Stimulated activated CD8-positive, alpha-beta memory T cell treated with anti-CD3 and anti-CD28 coated beads, Interleukin-12 subunit alpha, Interleukin-12 subunit beta, amount 100 ng/mL, for 4 hours (primary cell): ENCODE measurements around the gene RPH3AL.
"Not testable (repeated sequence)": the region's sequence is repeated elsewhere in the genome, so short reads cannot be mapped to it uniquely, and the experiment has no call there.

Experiments
- DNase-seq: peaks from one replicate; pipeline ENCODE4 v3.0.0-alpha.2; 2020; ENCODE audit warnings: low read depth

Gene RPH3AL

GRCh38 chr17:178292-179065, 174.1 kb downstream of the RPH3AL start:
- no peak for DNase-seq

- DNase-seq: no peak
Observed at GRCh38 chr17:177762-178161, 174.8 kb downstream of the RPH3AL start.

GRCh38 chr17:177155-177554, 175.5 kb downstream of the RPH3AL start:
- DNase-seq: no peak

GRCh38 chr17:173166-173911, 179.3 kb downstream of the RPH3AL start:
- DNase-seq: no peak

- no peak for DNase-seq
Observed at GRCh38 chr17:172401-172800, 180.2 kb downstream of the RPH3AL start.

GRCh38 chr17:171871-172270, 180.7 kb downstream of the RPH3AL start:
- no peak for DNase-seq

GRCh38 chr17:170130-170670, 182.4 kb downstream of the RPH3AL start:
- DNase-seq: no peak

- not testable (repeated sequence) for DNase-seq
Observed at GRCh38 chr17:168614-169013, 184.0 kb downstream of the RPH3AL start.

- DNase-seq: no peak
Observed at GRCh38 chr17:165939-166338, 186.7 kb downstream of the RPH3AL start.

- no peak for DNase-seq
Observed at GRCh38 chr17:164303-165235, 188.0 kb downstream of the RPH3AL start.

GRCh38 chr17:163514-164098, 189.0 kb downstream of the RPH3AL start:
- DNase-seq: no peak

- DNase-seq: no peak
Observed at GRCh38 chr17:162689-163088, 189.9 kb downstream of the RPH3AL start.
